Activated CD4-positive, alpha-beta T cell treated with anti-CD3 and anti-CD28 coated beads for 1 hour (primary cell): ENCODE data around the gene DOCK2.
"Not testable (repeated sequence)": the region's sequence is repeated elsewhere in the genome, so short reads cannot be mapped to it uniquely, and the experiment has no call there.

Source experiments
- DNase-seq: peaks from one replicate; pipeline ENCODE4 v3.0.0-alpha.2; 2020

Gene DOCK2

GRCh38 chr5:169953196-169953595, 316.1 kb downstream of the DOCK2 start:
- DNase-seq = not testable (repeated sequence)

GRCh38 chr5:169954786-169955185, 317.7 kb downstream of the DOCK2 start:
- DNase-seq = no peak

GRCh38 chr5:169956126-169956525, 319.1 kb downstream of the DOCK2 start:
- DNase-seq = no peak

- no peak for DNase-seq
These were observed 319.7 kb downstream of the DOCK2 start for GRCh38 chr5:169956756-169957155.

- DNase-seq = no peak
These were observed 321.2 kb downstream of the DOCK2 start for GRCh38 chr5:169958278-169958677.

GRCh38 chr5:169960659-169961058, 323.6 kb downstream of the DOCK2 start:
- DNase-seq = no peak

GRCh38 chr5:169964246-169964645, 327.2 kb downstream of the DOCK2 start:
- DNase-seq = no peak

- DNase-seq = no peak
These were observed 333.3 kb downstream of the DOCK2 start for GRCh38 chr5:169970339-169970738.

- no peak for DNase-seq
These were observed 334.1 kb downstream of the DOCK2 start for GRCh38 chr5:169970911-169971765.

- DNase-seq = no peak
These were observed 334.7 kb downstream of the DOCK2 start for GRCh38 chr5:169971780-169972179.

- DNase-seq = no peak
These were observed 336.0 kb downstream of the DOCK2 start for GRCh38 chr5:169973056-169973455.

GRCh38 chr5:169974121-169974770, 337.2 kb downstream of the DOCK2 start:
- DNase-seq = no peak

- DNase-seq = no peak
These were observed 341.6 kb downstream of the DOCK2 start for GRCh38 chr5:169978714-169979113.

- DNase-seq = no peak
These were observed 342.8 kb downstream of the DOCK2 start for GRCh38 chr5:169979871-169980270.

GRCh38 chr5:169980418-169981053, 343.5 kb downstream of the DOCK2 start, which contains the start of gene INSYN2B:
Gene INSYN2B, minus strand, starts transcription at chr5:169980495. Its CDS starts 96,597 bp downstream, at chr5:169883898.
- DNase-seq = no peak

- DNase-seq = no peak
These were observed 351.1 kb downstream of the DOCK2 start for GRCh38 chr5:169988206-169988605.

GRCh38 chr5:169988947-169989346, 351.9 kb downstream of the DOCK2 start:
- DNase-seq = no peak

GRCh38 chr5:169989365-169989764, 352.3 kb downstream of the DOCK2 start:
- DNase-seq = no peak

- no peak for DNase-seq
These were observed 354.2 kb downstream of the DOCK2 start for GRCh38 chr5:169991115-169991869.

GRCh38 chr5:169992789-169993484, 355.9 kb downstream of the DOCK2 start:
- DNase-seq = no peak

GRCh38 chr5:169993485-169993790, 356.4 kb downstream of the DOCK2 start:
- DNase-seq = no peak

GRCh38 chr5:169997798-169998197, 360.7 kb downstream of the DOCK2 start:
- DNase-seq = no peak

- no peak for DNase-seq
These were observed 362.5 kb downstream of the DOCK2 start for GRCh38 chr5:169999621-170000020.
